GM18519 (cell line): Measurements from ENCODE around the gene APOA4.
A peak's percentile ranks its signal among the peaks of the same experiment; 100 is the strongest.

Experiments used
- ATAC-seq: cut with Tn5 transposase; IDR thresholded peaks from one replicate; pipeline ENCODE4 v1.9.1; 2021; ENCODE audit warnings: mild to moderate bottlenecking, moderate library complexity; ENCODE audit not compliant: unreplicated experiment, low FRiP score

Gene APOA4

GRCh38 chr11:116823031-116823843 is at the start of gene APOA4:
Gene APOA4, minus strand, starts transcription at chr11:116823304. Its CDS starts 113 bp downstream, at chr11:116823191.
- ATAC-seq = no peak

DNA sequence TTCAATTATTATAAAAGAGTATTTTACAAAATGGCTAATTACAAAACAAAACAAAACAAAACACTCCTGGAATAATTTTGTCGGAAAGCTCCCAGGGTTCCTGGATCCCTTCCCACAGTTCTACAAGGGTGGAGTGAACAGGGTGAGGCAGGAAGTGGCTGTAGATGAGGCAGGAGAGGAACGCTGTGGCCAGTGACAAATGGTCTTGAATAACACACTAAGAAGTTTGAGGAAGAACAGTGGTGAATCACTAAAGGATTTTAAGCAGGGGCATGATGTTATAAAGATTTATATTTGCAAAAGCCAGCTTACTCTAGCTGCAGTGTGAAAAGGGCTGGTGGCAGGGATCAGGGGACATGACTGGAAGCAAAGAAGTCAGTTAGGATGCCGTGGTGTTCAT is 48.1 kb upstream of the APOA4 start:
- no peak for ATAC-seq

DNA sequence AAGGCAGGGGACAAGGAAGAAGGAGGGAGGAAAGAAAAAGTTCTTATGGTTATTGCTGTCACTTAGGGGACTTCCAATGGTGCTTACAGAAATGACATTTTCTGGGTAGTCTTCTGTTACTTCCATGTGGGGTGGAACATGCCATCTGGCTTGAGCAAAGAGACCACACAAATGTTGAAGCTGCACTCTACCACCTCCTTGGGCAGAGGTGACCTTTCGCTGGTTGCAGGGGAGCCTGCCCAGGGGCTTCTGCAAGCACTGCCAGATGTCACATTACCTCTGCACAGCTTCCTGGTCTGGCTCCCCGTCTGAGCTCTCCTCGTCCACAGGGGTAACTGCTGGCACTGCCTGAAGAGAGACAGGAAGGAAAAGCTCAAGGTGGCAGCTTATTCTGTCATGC is 47.0 kb upstream of the APOA4 start:
- no peak for ATAC-seq

GRCh38 chr11:116869610-116870009 is 46.5 kb upstream of the APOA4 start:
- no peak for ATAC-seq

GRCh38 chr11:116868066-116868465 is 45.0 kb upstream of the APOA4 start:
- no peak for ATAC-seq

- no peak for ATAC-seq
Measured at GRCh38 chr11:116867619-116868018, 44.5 kb upstream of the APOA4 start.

- no peak for ATAC-seq
Measured at GRCh38 chr11:116866804-116867455, 43.8 kb upstream of the APOA4 start.

DNA sequence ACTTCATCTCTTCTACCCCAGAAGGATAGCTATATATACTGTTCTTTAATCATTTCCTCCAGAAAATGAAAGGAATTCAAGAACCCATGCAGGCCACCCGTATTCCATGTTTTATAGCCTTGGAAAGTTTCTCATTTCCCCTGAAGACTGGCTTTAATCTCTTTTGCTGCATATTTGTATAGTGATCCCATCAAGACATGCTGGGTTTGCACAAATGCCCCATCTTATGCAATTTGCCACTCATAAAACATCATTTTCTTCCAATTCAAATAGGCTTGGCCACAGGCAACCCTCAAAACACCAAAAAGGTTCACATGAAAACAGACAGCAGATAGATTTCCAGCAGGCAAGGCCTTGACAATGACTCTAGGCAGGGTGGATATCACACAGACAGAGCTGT is 42.6 kb upstream of the APOA4 start:
- no peak for ATAC-seq

DNA sequence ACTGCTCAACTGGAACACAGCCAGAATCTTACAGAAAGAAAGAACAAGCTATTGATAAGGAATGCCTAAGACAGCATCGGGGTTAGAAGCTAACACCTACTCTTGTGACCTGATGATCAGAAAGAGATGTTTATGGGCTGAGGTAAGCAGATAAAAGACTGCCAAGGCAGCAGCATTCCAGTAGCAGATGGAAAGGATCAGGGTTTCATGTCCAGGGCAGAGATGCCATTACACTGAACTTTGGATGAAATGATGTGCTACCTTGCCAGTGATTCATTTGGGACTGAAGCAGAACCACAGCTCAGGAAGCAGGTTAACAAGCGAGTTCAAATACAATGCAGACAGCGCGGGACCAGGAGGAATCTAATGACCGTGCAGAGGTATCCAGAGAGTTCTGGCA is 41.4 kb upstream of the APOA4 start:
- ATAC-seq = no peak

- no peak for ATAC-seq
Measured at GRCh38 chr11:116862951-116863350, 39.8 kb upstream of the APOA4 start.

- ATAC-seq = no peak
Measured at GRCh38 chr11:116862185-116862584, 39.1 kb upstream of the APOA4 start.

- ATAC-seq = no peak
Measured at GRCh38 chr11:116861539-116861938, 38.4 kb upstream of the APOA4 start.

GRCh38 chr11:116860303-116860702 is 37.2 kb upstream of the APOA4 start:
- no peak for ATAC-seq

DNA sequence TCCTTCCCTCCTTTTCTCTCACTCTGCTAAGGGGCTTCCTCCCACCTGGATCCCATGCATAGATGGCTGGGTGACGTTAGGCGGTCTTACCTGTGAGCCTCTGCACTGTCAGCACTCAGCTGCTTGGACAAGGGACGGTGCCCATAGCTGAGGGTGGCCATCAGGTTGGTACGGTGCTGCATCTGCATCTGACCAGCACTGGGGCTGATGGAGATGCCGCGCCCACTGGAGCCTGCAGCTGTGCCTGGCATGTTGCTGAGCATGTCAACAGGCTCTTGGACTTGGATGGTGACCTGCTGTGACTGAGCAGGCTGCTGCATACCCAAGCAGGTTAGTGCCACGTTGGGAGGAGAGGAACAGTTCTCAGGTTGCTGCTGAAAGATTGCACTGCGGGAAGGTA is 36.1 kb upstream of the APOA4 start:
- no peak for ATAC-seq

DNA sequence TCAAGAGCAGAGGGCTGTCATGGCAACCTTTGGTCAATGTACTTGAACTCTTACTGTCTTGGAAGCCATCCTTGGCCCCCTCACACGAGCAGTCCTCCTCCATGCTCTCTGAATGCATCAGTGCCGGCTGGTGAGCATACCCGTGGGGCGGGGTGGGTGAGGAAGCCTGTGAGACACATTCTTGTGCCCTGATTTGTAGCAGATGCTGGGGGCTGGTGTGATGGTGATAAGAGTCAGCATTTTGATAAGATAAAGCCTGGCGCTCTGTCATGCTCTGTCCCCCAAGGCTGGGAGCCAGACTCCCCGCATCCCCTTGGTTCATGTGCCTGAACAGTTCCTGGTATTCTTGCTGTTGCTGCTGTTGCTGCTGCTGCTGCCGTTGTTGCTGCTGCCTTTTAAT is 34.8 kb upstream of the APOA4 start:
- ATAC-seq = no peak

GRCh38 chr11:116857316-116857715 is 34.2 kb upstream of the APOA4 start:
- ATAC-seq = no peak

DNA sequence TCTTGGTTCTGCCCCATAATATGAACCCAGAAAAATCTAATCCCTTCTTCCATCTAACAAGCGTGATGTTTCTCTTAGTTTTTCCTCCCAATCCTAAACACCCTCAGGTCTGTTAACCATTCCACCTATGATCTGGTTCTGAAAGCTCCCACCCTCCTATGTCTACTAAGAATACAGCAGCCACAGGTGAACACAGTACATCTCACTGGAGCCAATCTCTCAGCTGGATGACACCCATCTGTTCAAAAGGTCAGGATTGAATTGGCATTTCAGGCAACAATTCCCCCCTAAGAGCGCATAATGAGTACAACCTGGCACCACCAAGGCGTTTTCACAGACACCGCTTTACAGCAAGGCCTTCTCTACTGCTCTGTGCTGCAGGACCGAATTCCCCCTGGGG is 33.3 kb upstream of the APOA4 start:
- ATAC-seq = no peak

DNA sequence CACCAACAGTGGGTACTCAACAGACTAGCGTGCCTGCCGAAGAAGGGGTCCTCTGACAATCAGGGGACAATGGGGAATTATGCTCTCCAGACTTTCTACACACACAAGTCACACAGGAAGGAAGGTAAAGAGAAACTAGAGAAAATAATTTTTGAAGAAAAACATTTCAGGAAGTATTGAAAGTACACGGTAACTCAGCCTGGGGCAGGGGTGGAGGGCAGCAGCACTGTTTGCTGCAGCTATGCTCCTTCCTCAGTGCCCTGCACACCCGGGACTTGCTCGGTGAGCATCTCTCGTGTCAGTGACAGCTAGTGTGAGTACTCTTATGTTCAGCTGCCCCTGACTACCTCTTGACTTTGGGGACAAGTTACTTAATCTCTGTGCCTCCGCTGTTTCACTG is 32.3 kb upstream of the APOA4 start:
- no peak for ATAC-seq

DNA sequence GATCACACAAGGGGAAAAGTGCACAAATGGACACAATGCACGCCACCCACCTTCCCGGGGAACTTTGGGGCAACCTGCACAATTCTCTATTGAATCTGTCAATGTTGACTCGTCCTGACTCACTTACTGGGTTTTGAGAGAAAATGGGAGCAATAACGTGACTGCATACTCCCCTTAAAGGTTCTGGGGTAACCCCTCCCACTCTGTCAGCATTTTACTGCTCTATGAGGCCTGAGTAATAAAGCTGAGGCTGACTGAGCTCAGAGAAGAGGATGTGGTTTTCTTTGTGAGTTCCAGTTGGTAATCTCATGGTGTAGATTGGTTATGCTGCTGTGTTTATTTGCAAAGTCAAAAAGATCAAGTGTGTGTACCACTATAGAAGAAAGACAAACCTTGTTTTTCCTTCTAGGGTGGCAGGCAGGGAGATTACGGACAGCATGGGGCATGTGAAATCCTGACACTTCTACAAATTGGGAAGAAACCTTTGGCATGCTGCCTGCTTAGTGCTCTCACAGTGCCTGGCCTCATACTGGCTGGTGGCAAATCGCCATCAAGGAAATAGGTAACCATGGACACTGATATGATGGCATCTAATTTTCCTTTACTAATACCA is 30.5 kb upstream of the APOA4 start:
- peak; percentile 93 for ATAC-seq

- no peak for ATAC-seq
Measured at GRCh38 chr11:116852261-116853031, 29.3 kb upstream of the APOA4 start.

- no peak for ATAC-seq
Measured at GRCh38 chr11:116851626-116852025, 28.5 kb upstream of the APOA4 start.
